GM18519 (cell line): Measurements from ENCODE around the gene PRKAR2A.
"Not testable (repeated sequence)": the region's sequence is repeated elsewhere in the genome, so short reads cannot be mapped to it uniquely, and the experiment has no call there.

Experiments used
- ATAC-seq: cut with Tn5 transposase; IDR thresholded peaks from one replicate; pipeline ENCODE4 v1.9.1; 2021; ENCODE audit warnings: mild to moderate bottlenecking, moderate library complexity; ENCODE audit not compliant: unreplicated experiment, low FRiP score

The PRKAR2A gene

GRCh38 chr3:48845170-48845569 lies 2.5 kb downstream of the PRKAR2A start:
- ATAC-seq, result no peak

DNA sequence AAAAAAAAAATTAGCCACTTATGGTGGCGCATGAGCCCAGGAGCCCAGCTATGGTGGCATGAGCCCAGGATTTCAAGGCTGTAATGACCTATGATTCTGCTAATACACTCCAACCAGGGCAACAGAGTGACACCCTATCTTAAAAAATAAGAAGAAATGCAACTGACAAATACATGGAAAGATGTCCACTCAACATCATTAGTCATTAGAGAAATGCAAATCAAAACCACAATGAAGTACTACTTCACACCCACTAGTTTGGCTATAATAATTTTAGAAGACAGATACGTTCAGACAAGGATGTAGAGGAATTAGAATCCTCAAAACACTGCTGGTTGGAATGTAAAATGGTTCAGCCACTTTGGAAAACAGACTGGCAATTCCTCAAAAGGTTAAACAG lies 10.5 kb downstream of the PRKAR2A start:
- no peak for ATAC-seq

GRCh38 chr3:48835650-48836366 lies 11.9 kb downstream of the PRKAR2A start:
- ATAC-seq, result no peak

GRCh38 chr3:48832684-48833083 lies 15.0 kb downstream of the PRKAR2A start:
- ATAC-seq, result no peak

DNA sequence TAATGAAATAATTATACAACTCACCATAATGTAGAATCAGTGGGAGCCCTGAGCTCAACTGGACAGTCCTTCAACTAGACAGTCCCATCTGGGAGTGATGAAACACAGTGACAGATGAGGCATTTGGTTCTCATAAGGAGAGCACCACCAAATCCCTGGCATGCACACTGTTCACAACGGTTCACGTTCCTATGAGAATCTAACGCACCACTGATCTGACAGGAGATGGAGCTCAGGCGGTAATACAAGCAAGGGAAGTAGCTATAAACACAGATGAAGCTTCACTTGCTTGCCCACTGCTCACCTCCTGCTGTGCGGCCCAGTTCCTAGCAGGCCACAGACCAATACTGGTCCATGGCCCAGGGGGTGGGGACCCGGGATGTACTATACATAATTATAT lies 17.0 kb downstream of the PRKAR2A start:
- no peak for ATAC-seq

- not testable (repeated sequence) for ATAC-seq
These were observed 18.1 kb downstream of the PRKAR2A start for GRCh38 chr3:48829525-48829924.

DNA sequence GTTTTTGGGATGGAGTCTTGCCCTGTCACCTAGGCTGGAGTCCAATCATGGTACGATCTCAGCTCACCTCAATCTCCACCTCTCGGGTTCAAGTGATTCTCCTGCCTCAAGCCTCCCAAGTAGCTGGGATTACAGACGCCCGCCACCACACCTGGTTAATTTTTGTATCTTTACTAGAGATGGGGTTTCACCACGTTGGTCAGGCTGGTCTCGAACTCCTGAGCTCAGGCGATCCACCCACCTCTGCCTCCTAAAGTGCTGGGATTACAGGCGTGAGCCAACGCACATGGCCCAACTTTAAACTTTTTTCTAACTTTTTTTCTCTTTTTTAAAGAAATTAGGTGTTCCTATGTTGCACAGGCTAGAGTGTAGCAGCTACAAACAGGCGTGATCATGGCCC lies 19.8 kb downstream of the PRKAR2A start:
- ATAC-seq, result not testable (repeated sequence)

GRCh38 chr3:48826451-48826850 lies 21.2 kb downstream of the PRKAR2A start:
- ATAC-seq, result no peak

DNA sequence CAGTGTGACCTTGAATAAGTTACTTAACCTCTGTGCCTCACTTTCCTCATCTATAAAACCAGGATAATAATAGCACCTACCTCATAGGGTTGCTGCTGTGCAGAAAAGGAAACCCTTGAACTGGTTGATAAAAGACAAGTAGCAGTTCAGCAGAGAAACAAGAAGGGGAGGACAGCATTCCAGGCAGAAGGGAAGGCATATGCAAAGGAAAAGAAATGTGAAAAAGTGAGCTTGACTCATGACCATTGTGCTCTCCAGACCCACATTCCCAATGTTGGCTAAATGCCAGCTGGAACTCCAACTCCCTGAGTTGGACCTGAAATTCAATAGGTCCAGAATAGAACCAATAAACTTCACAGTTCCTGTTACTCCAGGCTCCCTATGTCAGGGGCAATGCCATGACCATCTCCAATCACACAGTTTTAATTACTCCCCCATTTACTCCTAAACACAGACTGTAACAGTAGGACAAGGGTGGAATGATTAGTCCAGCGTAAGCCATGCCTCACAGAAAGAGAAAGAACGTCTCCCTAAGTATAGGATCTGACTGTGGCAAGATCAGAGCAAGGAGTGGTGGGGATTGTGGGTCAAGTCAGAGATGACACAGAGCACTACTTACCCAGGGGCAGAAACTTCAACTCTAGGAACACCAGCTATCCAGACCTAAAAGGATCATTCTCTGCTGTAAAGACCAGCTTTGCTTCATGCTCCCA lies 26.9 kb downstream of the PRKAR2A start:
- no peak for ATAC-seq

GRCh38 chr3:48819234-48820221 lies 28.1 kb downstream of the PRKAR2A start:
- ATAC-seq, result no peak

- ATAC-seq, result no peak
These were observed 36.1 kb downstream of the PRKAR2A start for GRCh38 chr3:48811524-48811923.

- no peak for ATAC-seq
These were observed 42.7 kb downstream of the PRKAR2A start for GRCh38 chr3:48804930-48805329.

DNA sequence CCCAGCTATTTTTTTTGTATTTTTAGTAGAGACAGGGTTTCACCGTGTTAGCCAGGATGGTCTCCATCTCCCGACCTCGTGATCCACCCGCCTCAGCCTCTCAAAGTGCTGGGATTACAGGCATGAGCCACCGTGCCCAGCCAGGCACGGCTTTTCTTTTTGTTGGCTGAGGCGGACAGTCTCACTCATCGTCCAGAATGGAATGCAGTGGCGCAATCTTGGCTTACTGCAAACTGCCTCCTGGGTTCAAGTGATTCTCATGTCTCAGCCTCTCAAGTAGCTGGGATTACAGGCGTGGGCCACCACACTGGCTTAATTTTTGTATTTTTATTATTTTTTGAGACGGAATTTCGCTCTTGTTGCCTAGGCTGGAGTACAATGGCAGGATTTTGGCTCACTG lies 46.8 kb downstream of the PRKAR2A start:
- not testable (repeated sequence) for ATAC-seq

DNA sequence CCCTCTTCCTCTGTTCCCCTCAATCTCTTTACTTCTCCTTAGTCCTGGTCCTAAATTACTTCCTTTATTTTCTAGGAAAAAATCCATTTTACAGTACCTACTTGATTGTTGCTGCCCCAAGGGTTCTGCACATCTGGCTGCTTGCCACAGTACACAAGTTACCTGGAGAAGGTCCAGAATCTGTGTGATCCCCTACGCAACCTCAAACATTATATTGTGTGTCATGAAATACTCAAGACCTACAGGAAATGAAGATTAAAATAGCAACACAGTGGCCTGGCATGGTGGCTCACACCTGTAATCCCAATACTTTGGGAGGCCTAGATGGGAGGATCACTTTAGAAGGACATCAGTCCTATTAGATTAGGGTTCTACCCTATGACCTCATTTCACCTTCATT lies 48.7 kb downstream of the PRKAR2A start:
- no peak for ATAC-seq

DNA sequence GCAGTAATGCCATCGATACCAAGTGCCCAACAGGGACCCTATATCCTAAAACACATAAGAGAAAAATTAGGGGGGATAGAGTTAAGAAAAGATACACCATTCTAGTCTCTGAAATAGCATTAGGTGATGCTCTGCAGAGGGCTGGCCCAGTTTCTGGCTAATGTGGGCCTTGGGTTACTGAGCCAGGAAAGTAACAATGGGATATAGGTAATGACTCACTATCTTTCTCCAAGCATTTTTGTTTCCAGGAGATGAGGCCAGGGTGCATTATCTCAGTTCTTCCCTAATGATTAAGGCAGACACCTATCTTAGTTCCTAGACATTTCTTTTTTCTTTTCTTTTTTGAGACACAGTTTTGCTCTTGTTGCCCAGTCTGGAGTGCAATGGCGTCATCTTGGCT lies 50.0 kb downstream of the PRKAR2A start:
- ATAC-seq, result no peak

DNA sequence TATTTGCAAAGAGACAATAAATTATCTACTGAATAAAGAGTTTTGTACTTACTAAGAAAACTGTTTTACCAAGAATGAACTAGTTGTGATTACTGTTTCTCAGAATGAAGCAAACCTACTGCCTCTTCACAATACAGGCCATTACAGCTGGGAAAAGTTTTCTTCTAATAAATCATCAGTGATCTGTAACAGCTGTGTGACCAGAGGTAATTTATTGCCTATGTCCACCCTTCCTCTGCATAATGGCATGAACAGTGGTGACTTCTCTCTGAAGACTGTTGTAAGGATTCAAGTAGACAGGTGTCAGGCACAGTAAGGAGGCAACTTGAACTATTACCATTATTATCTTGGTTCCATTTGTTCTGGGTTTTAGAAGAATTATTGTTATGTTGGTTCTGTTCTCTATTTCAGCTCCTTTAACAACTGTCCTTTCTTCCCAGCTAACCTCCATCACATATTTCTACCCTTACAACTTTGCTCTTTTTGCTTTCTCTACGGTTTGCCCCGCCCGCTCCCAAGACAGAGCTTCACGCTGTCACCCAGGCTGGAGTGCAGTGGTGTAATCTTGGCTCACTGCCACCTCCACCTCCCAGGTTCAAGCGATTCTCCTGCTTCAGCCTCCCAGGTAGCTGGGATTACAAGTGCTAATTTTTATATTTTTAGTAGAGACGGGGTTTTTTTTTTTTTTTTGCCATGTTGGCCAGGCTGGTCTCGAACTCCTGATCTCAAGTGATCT lies 51.5 kb downstream of the PRKAR2A start:
- no peak for ATAC-seq

DNA sequence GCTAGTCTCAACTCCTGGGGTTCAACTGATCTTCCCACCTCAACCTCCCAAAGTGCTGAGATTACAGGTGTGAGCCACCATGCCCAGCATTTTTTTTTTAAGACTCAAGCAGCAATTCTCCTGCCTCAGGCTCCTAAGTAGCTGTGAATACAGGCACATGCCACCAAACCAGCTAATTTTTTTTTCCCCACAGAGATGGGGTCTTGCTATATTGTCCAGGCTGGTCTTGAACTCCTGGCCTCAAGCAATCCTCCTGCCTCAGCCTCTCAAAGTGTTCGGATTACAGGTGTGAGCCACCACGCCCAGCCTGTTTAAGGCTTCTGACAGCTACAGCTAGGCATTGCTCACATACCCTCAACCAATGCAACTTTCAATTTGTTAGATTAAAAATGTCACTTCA lies 54.2 kb downstream of the PRKAR2A start:
- ATAC-seq, result not testable (repeated sequence)

- ATAC-seq, result no peak
These were observed 58.0 kb downstream of the PRKAR2A start for GRCh38 chr3:48789665-48790064.

- no peak for ATAC-seq
These were observed 59.0 kb downstream of the PRKAR2A start for GRCh38 chr3:48788544-48789162.
